Naive B cell (primary cell): ENCODE results near the gene PEAK1. TPM values are rescaled to one million over a fixed set of nuclear protein-coding genes. Genes with fewer than 3 reads are reported as not detected.
"Not testable (repeated sequence)": the region's sequence is repeated elsewhere in the genome, so short reads cannot be mapped to it uniquely, and the experiment has no call there.

Experiments used
- ATAC-seq, 2 donors: fragments of 150-1000 bp; cut with Tn5 transposase; 2 replicates each; pipeline ENCODE4 v1.10.0; 2021; ENCODE audit warnings: low read depth in 2 of 2, mild to moderate bottlenecking in 2 of 2, moderate library complexity in 2 of 2
- DNase-seq: peaks from one replicate; pipeline ENCODE4 v3.0.0; 2022
- H3K27ac Mint-ChIP-seq, 6 donors: one replicate each; pipeline ENCODE4 v1.8.0; 2020 to 2022; ENCODE audit warnings: mild to moderate bottlenecking in 6 of 6, mixed read lengths in 6 of 6, moderate library complexity in 5 of 6, inconsistent platforms in 2 of 6
- H3K27me3 Mint-ChIP-seq, 3 donors: one replicate each; pipeline ENCODE4 v1.8.0; 2021 to 2022; ENCODE audit warnings: mixed read lengths in 3 of 3, mild to moderate bottlenecking in 1 of 3
- H3K36me3 Mint-ChIP-seq, 2 donors: one replicate each; pipeline ENCODE4 v1.8.0; 2020 to 2022; ENCODE audit warnings: mixed read lengths in 2 of 2, inconsistent platforms in 1 of 2, mild to moderate bottlenecking in 1 of 2
- H3K4me1 Mint-ChIP-seq, 3 donors: one replicate each; pipeline ENCODE4 v1.8.0; 2020 to 2022; ENCODE audit warnings: mixed read lengths in 3 of 3, inconsistent platforms in 1 of 3, mild to moderate bottlenecking in 1 of 3, moderate library complexity in 1 of 3
- H3K4me3 Mint-ChIP-seq, 8 donors: one replicate each; pipeline ENCODE4 v1.8.0; 2020 to 2022; ENCODE audit warnings: mild to moderate bottlenecking in 8 of 8, mixed read lengths in 8 of 8, moderate library complexity in 8 of 8, inconsistent platforms in 2 of 8
- H3K9me3 Mint-ChIP-seq, 7 donors: one replicate each; pipeline ENCODE4 v1.8.0; 2020 to 2022; ENCODE audit warnings: mixed read lengths in 7 of 7, mild to moderate bottlenecking in 5 of 7, inconsistent platforms in 2 of 7, moderate library complexity in 1 of 7
- polyA plus RNA-seq, 6 donors: library from polyadenylated mRNA; unstranded; fragments of 300-500 nt; fragmentation: Illumina TruSeq; gene quantifications; one replicate each; pipeline ENCODE4 v1.2.3, GENCODE V29; 2021; ENCODE audit warnings: low read depth in 6 of 6

PEAK1 gene
- polyA plus RNA-seq, 6 donors from 2014 or later: 3.4 to 6.2 (median 4.2) TPM; not detected in 1

DNA sequence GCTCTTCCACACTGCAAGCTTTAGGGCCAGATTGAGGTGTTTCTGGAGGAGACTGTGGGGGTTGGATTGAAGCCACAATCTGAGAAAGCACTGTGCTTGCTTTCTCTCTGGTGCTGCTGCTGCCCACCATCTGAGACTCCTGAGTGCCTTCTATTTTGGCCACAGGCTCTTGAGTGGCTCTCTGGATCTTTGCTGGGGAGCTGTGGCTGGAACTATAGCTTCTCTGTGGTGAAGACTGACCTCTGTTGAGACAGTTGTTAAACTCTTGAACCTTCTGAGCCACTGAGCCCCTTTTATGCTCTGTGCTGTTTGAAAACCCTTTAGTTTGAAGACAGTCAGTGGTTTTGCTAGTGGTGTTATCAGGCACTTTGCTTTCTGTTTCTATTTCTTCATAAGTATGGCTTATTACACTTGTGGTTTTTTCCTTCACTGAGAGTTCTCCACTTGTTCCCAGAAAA lies 240.3 kb downstream of the PEAK1 start:
- ATAC-seq (no peak), DNase-seq (no peak)
- H3K4me1 Mint-ChIP-seq: peaks cover 38 to 68% (median 56%) of the 10 kb centered on the region in 3 donors
- peak overlapping the region; percentile 31 to 89 (median 68) for H3K4me3 Mint-ChIP-seq
- H3K9me3 Mint-ChIP-seq: no peaks in the 10 kb centered on the region
- H3K36me3 Mint-ChIP-seq: no peaks in the 10 kb centered on the region
- H3K27ac Mint-ChIP-seq: peak overlapping the region; percentile 65 to 94 (median 88)
- no peaks in the 10 kb centered on the region for H3K27me3 Mint-ChIP-seq

- DNase-seq (no peak), ATAC-seq (no peak)
- peak overlapping the region in 2 of 6 donors; percentile 9 to 94 for H3K27ac Mint-ChIP-seq
- peaks cover 41 to 61% (median 50%) of the 10 kb centered on the region in 3 donors for H3K4me1 Mint-ChIP-seq
- no peaks in the 10 kb centered on the region for H3K36me3 Mint-ChIP-seq
- H3K27me3 Mint-ChIP-seq: no peaks in the 10 kb centered on the region
- no peaks in the 10 kb centered on the region for H3K9me3 Mint-ChIP-seq
- peak overlapping the region in 3 of 8 donors; percentile 7 to 77 (median 65) for H3K4me3 Mint-ChIP-seq
Measured at GRCh38 chr15:77178411-77178810, 241.5 kb downstream of the PEAK1 start.

DNA sequence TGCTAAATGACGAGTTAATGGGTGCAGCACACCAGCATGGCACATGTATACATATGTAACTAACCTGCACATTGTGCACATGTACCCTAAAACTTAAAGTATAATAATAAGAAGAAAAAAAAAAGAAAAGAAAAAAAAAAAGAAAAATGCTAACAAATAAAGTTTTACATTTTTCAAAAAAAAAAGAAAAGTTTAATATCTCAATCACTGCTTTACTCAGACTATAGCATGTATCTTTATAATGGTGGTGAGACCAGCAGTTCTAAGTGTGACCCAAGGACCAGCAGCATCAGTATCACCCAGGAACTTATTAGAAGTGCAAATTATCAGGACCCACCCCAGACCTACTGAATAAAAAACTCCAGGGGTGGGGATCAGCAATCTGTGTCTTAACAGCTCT lies 243.8 kb downstream of the PEAK1 start:
- not testable (repeated sequence) for H3K4me3 Mint-ChIP-seq, H3K9me3 Mint-ChIP-seq, DNase-seq, H3K36me3 Mint-ChIP-seq, H3K27me3 Mint-ChIP-seq, ATAC-seq
- Mint-ChIP-seq H3K27ac (peak overlapping the region in 1 of 6 donors; percentile 16), H3K4me1 (peaks cover 29 to 42% (median 33%) of the 10 kb centered on the region in 3 donors)

DNA sequence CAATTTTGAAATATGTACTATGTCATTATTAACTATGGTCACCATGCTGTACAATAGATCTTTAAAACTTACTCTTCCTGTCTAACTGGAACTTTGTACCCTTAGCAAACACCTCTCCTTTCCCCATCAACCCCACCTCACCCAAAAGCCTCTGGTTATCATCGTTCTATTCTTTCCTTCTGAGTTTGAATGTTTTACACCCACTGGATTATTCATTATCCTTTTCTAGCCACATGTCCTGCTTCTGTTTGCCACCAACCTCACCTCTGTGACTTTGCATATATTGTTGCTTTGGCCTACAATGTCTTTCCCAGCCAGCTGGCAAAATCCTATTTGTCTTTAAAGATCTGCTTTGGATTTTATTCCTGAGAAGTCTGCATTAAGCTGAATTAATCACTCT lies 246.4 kb downstream of the PEAK1 start:
- peak overlapping the region in 1 of 6 donors; percentile 79 for H3K27ac Mint-ChIP-seq
- H3K27me3 Mint-ChIP-seq: no peaks in the 10 kb centered on the region
- no peak for DNase-seq
- peak overlapping the region in 1 of 8 donors; percentile 51 for H3K4me3 Mint-ChIP-seq
- no peaks in the 10 kb centered on the region for H3K36me3 Mint-ChIP-seq
- H3K4me1 Mint-ChIP-seq: peaks cover 10 to 15% (median 15%) of the 10 kb centered on the region in 3 donors
- no peaks in the 10 kb centered on the region for H3K9me3 Mint-ChIP-seq
- ATAC-seq: no peak

GRCh38 chr15:77171221-77171967 lies 248.5 kb downstream of the PEAK1 start:
- DNase-seq (no peak), ATAC-seq (no peak)
- Mint-ChIP-seq H3K9me3 (no peaks in the 10 kb centered on the region), H3K36me3 (no peaks in the 10 kb centered on the region), H3K27ac (no peak overlapping the region), H3K4me3 (no peak overlapping the region), H3K27me3 (no peaks in the 10 kb centered on the region), H3K4me1 (peaks cover 14 to 25% (median 17%) of the 10 kb centered on the region in 3 donors)

DNA sequence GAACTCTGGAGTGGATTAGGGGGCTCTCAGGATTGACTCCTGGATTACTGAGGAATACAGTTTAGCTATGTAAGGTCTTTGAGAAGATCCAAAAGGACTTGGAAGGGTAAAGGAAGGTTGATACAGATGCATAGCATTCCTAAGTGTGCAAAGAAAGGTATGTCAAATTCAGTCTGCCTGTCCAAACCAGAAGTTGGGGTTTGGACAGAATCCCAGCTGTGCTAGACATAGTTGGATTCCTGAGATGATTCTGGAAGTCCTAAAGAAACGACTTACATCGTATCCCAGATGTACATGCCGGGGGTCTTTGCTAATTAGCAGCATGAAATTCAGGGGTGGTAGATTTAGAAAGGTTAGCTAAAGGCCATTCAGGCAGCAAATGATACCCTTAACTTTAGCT lies 251.3 kb downstream of the PEAK1 start:
- ATAC-seq (no peak), DNase-seq (no peak)
- Mint-ChIP-seq H3K4me1 (peaks cover 23 to 32% (median 32%) of the 10 kb centered on the region in 3 donors), H3K36me3 (no peaks in the 10 kb centered on the region), H3K9me3 (no peaks in the 10 kb centered on the region), H3K27me3 (no peaks in the 10 kb centered on the region), H3K4me3 (no peak overlapping the region), H3K27ac (peak overlapping the region in 2 of 6 donors; percentile 47 to 83)

DNA sequence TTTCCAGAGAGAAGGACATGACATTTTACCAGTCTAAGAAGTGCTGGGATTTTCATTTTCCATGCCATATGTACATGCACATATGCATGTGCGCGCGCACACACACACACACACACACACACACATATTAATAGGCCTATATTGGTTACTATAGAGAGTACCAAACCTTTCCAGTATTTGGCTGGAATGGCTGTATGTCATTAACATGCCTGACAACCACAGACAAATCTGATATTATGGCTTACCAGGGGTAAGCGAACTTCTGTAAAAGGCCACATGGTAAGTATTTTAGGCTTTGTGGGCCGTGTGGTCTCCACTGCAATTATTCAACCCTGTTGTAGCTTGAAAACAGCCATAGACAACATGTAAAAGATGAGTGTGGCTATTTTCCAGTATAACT lies 251.8 kb downstream of the PEAK1 start:
- peaks cover 21 to 37% (median 37%) of the 10 kb centered on the region in 3 donors for H3K4me1 Mint-ChIP-seq
- no peak overlapping the region for H3K4me3 Mint-ChIP-seq
- no peaks in the 10 kb centered on the region for H3K36me3 Mint-ChIP-seq
- no peak overlapping the region for H3K27ac Mint-ChIP-seq
- DNase-seq (no peak), ATAC-seq (no peak)
- no peaks in the 10 kb centered on the region for H3K27me3 Mint-ChIP-seq
- no peaks in the 10 kb centered on the region for H3K9me3 Mint-ChIP-seq

DNA sequence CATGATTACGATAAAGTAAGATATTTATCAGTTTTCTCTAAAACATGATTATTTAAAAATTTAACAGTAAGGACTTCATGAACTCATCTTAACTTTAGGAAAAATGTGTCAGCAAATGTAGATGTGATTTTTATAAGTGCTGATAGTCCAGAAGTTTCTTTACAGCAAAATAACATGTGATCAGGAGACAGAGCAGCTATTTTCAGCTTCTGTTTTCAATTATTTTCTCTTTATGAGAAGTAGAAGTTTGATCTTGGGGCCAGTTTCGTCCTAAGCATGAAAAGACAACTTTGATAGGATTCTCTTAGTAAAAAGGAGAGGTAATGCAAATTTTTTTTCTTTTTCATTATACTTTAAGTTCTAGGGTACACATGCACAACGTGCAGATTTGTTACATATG lies 252.5 kb downstream of the PEAK1 start:
- peaks cover 25 to 45% (median 44%) of the 10 kb centered on the region in 3 donors for H3K4me1 Mint-ChIP-seq
- DNase-seq (no peak), ATAC-seq (no peak)
- no peaks in the 10 kb centered on the region for H3K9me3 Mint-ChIP-seq
- H3K4me3 Mint-ChIP-seq: no peak overlapping the region
- H3K36me3 Mint-ChIP-seq: no peaks in the 10 kb centered on the region
- H3K27me3 Mint-ChIP-seq: no peaks in the 10 kb centered on the region
- H3K27ac Mint-ChIP-seq: peak overlapping the region in 2 of 6 donors; percentile 4 to 46

GRCh38 chr15:77163781-77164384 lies 256.0 kb downstream of the PEAK1 start:
- no peaks in the 10 kb centered on the region for H3K9me3 Mint-ChIP-seq
- H3K4me1 Mint-ChIP-seq: peaks cover 37 to 76% (median 71%) of the 10 kb centered on the region in 3 donors
- peak overlapping the region in 4 of 8 donors; percentile 15 to 46 (median 32) for H3K4me3 Mint-ChIP-seq
- DNase-seq (no peak), ATAC-seq (no peak)
- H3K27ac Mint-ChIP-seq: peak overlapping the region in 5 of 6 donors; percentile 9 to 79 (median 42)
- no peaks in the 10 kb centered on the region for H3K36me3 Mint-ChIP-seq
- H3K27me3 Mint-ChIP-seq: no peaks in the 10 kb centered on the region

GRCh38 chr15:77162872-77163633 lies 256.9 kb downstream of the PEAK1 start:
- no peaks in the 10 kb centered on the region for H3K9me3 Mint-ChIP-seq
- H3K27me3 Mint-ChIP-seq: no peaks in the 10 kb centered on the region
- H3K4me3 Mint-ChIP-seq: peak overlapping the region in 7 of 8 donors; percentile 39 to 81 (median 71)
- peaks cover 37 to 76% (median 64%) of the 10 kb centered on the region in 3 donors for H3K4me1 Mint-ChIP-seq
- peak; percentile 25 for DNase-seq
- peak; percentile 57 to 64 for ATAC-seq
- H3K36me3 Mint-ChIP-seq: no peaks in the 10 kb centered on the region
- peak overlapping the region; percentile 51 to 90 (median 68) for H3K27ac Mint-ChIP-seq

DNA sequence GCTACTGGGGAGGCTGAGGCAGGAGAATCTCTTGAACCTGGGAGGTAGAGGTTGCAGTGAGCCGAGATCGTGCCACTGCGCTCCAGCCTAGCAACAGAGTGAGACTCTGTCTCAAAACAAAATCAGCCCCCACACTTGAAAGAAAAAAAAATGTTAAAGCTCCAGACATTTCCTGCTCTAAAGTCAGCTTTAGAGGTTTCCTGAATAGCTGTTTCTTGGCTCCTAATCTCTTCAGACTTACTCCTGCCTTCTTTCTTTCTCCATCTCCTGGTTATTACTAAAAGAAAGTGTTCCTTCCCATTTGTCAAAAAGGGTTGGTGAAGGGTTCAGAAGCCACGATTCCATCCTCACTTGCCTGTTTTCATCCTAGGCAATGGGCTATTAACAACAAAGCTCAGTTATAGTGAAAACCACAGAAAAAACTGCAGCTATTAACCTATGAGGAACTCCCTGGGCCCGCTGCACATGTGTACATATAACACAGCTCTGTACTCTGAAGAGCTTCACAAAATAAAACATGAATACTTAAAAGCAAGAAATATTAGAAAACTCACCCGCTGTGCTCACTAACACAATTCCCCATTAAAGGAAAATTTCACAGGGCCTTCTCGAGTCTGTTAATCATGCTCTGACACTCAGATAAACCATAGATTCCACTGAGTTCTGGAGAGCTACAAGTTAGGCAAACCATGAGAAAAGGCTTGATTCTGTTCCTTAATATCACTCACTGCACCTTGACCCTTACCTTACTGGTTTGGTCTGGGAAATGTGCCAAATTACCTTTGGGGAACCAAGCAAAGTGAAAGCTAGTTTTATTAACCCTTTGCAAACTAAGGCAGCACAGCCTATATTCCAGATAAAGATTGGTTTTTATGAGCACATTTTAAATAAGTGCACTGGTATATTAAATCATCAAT lies 259.1 kb downstream of the PEAK1 start:
- H3K4me1 Mint-ChIP-seq: peaks cover 30 to 62% (median 52%) of the 10 kb centered on the region in 3 donors
- ATAC-seq: peak; percentile 79 to 82

DNA sequence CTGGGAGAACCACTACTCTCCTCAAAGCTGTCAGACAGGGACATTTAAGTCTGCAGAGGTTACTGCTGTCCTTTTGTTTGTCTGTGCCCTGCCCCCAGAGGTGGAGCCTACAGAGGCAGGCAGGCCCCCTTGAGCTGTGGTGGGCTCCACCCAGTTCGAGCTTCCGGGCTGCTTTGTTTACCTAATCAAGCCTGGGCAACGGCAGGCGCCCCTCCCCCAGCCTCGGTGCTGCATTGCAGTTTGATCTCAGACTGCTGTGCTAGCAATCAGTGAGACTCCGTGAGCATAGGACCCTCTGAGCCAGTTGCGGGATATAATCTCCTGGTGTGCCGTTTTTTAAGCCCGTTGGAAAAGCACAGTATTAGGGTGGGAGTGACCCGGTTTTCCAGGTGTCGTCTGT lies 263.9 kb downstream of the PEAK1 start:
- H3K9me3 Mint-ChIP-seq, H3K4me3 Mint-ChIP-seq, H3K27me3 Mint-ChIP-seq, H3K27ac Mint-ChIP-seq, ATAC-seq, DNase-seq: not testable (repeated sequence)
- H3K36me3 Mint-ChIP-seq: peaks cover 7 to 13% of the 10 kb centered on the region in 2 donors
- H3K4me1 Mint-ChIP-seq: peaks cover 18 to 20% (median 18%) of the 10 kb centered on the region in 3 donors

More for the DNA sequence above, 259.1 kb downstream of the PEAK1 start:
- peak; percentile 18 for DNase-seq
- H3K9me3 Mint-ChIP-seq: no peaks in the 10 kb centered on the region
- H3K27me3 Mint-ChIP-seq: no peaks in the 10 kb centered on the region
- H3K36me3 Mint-ChIP-seq: peaks cover 0 to 13% of the 10 kb centered on the region in 2 donors
- peak overlapping the region; percentile 49 to 96 (median 82) for H3K27ac Mint-ChIP-seq
- peak overlapping the region; percentile 25 to 84 (median 70) for H3K4me3 Mint-ChIP-seq
